Measurements from ENCODE around the gene GLA.

- no peak for TF ChIP-seq CTCF (IDR thresholded peaks at IDR 0.05; ENCODE audit: borderline replicate concordance, extremely low read depth, low read length, poor library complexity, severe bottlenecking)
- TF ChIP-seq EZH2 (IDR thresholded peaks at IDR 0.05; ENCODE audit: borderline replicate concordance, low read depth, low read length, severe bottlenecking) = no peak
Measured at GRCh38 chrX:101430457-101431078, 22.8 kb upstream of the GLA start.

Measured in DND-41 (cell line).